Measurements from ENCODE around the gene GMEB1.
"Not testable (repeated sequence)": the region's sequence is repeated elsewhere in the genome, so short reads cannot be mapped to it uniquely, and the experiment has no call there.

GMEB1 gene

GRCh38 chr1:28675924-28676257, 7.3 kb downstream of the GMEB1 start:
- no peak for DNase-seq

- no peak for DNase-seq
These were observed 11.6 kb downstream of the GMEB1 start for GRCh38 chr1:28680151-28680550.

GRCh38 chr1:28682840-28683239, 14.3 kb downstream of the GMEB1 start:
- no peak for DNase-seq

GRCh38 chr1:28684937-28685336, 16.4 kb downstream of the GMEB1 start:
- no peak for DNase-seq

- not testable (repeated sequence) for DNase-seq
These were observed 23.0 kb downstream of the GMEB1 start for GRCh38 chr1:28691627-28692026.

- no peak for DNase-seq
These were observed 35.0 kb downstream of the GMEB1 start for GRCh38 chr1:28703629-28704028.

- DNase-seq: no peak
These were observed 47.8 kb downstream of the GMEB1 start for GRCh38 chr1:28716336-28716735.

- DNase-seq: no peak
These were observed 49.6 kb downstream of the GMEB1 start for GRCh38 chr1:28718166-28718565.

- no peak for DNase-seq
These were observed 50.2 kb downstream of the GMEB1 start for GRCh38 chr1:28718586-28719331.

GRCh38 chr1:28719332-28719619, 50.7 kb downstream of the GMEB1 start:
- DNase-seq: no peak

GRCh38 chr1:28720376-28720775, 51.8 kb downstream of the GMEB1 start:
- DNase-seq: no peak

- not testable (repeated sequence) for DNase-seq
These were observed 53.3 kb downstream of the GMEB1 start for GRCh38 chr1:28721927-28722326.

GRCh38 chr1:28725365-28725764, 56.8 kb downstream of the GMEB1 start:
- DNase-seq: not testable (repeated sequence)

GRCh38 chr1:28735961-28736449, 67.4 kb downstream of the GMEB1 start:
- no peak for DNase-seq

GRCh38 chr1:28736450-28737306, 68.1 kb downstream of the GMEB1 start, which contains the start of gene YTHDF2:
Gene YTHDF2 (plus strand): TSS chr1:28736940. CDS start chr1:28737121, 181 bp downstream.
- DNase-seq: peak; percentile 99

GRCh38 chr1:28737307-28738132, 68.9 kb downstream of the GMEB1 start:
- peak; percentile 60 for DNase-seq

GRCh38 chr1:28740118-28740517, 71.5 kb downstream of the GMEB1 start:
- no peak for DNase-seq

- no peak for DNase-seq
These were observed 75.6 kb downstream of the GMEB1 start for GRCh38 chr1:28744184-28744583.

GRCh38 chr1:28745653-28746173, 77.1 kb downstream of the GMEB1 start:
- DNase-seq: no peak

- no peak for DNase-seq
These were observed 81.7 kb downstream of the GMEB1 start for GRCh38 chr1:28750330-28750729.

GRCh38 chr1:28750771-28751294, 82.2 kb downstream of the GMEB1 start:
- not testable (repeated sequence) for DNase-seq

- DNase-seq: no peak
These were observed 82.9 kb downstream of the GMEB1 start for GRCh38 chr1:28751315-28752060.
